Measurements from ENCODE around the gene SYT2. TPM values are rescaled to one million over a fixed set of nuclear protein-coding genes. Genes with fewer than 3 reads are reported as not detected.
A peak's percentile ranks its signal among the peaks of the same experiment; 100 is the strongest.

Gene SYT2
- total and polyA plus RNA-seq, 2 of the 13 experiments (the other 11 are each of a cell fraction or from before 2014, with no cell fraction given) = not detected

GRCh38 chr1:202692959-202693555 lies 17.2 kb downstream of the SYT2 start (continued):
- TF ChIP-seq, protein P1, sequence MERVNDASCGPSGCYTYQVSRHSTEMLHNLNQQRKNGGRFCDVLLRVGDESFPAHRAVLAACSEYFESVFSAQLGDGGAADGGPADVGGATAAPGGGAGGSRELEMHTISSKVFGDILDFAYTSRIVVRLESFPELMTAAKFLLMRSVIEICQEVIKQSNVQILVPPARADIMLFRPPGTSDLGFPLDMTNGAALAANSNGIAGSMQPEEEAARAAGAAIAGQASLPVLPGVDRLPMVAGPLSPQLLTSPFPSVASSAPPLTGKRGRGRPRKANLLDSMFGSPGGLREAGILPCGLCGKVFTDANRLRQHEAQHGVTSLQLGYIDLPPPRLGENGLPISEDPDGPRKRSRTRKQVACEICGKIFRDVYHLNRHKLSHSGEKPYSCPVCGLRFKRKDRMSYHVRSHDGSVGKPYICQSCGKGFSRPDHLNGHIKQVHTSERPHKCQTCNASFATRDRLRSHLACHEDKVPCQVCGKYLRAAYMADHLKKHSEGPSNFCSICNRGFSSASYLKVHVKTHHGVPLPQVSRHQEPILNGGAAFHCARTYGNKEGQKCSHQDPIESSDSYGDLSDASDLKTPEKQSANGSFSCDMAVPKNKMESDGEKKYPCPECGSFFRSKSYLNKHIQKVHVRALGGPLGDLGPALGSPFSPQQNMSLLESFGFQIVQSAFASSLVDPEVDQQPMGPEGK (CRISPR knock-in tag; IDR thresholded peaks at IDR 0.05) = peak; percentile 42; the same call in 1 of the 2 replicates
- no peak for TF ChIP-seq ZNF674 (CRISPR knock-in tag; IDR thresholded peaks at IDR 0.05; ENCODE audit: low read depth)
- no peak; the same call in 1 of the 2 replicates for TF ChIP-seq ZNF136 (CRISPR knock-in tag; IDR thresholded peaks at IDR 0.05; ENCODE audit: low read depth)
- no peak for TF ChIP-seq HIC2 (CRISPR knock-in tag; IDR thresholded peaks at IDR 0.05; ENCODE audit: low read depth)
- no peak for TF ChIP-seq TAF1 (CRISPR knock-in tag; IDR thresholded peaks at IDR 0.05)
- TF ChIP-seq MED1 (CRISPR knock-in tag; IDR thresholded peaks at IDR 0.05) = no peak
- no peak for TF ChIP-seq ZNF24 (IDR thresholded peaks at IDR 0.05)
- TF ChIP-seq USF2 (IDR thresholded peaks at IDR 0.05; ENCODE audit: low read depth, low read length) = no peak
- TF ChIP-seq USF2 (CRISPR knock-in tag; IDR thresholded peaks at IDR 0.05; ENCODE audit: borderline replicate concordance) = no peak
- peak; percentile 64 for TF ChIP-seq NCOA2 (CRISPR knock-in tag; IDR thresholded peaks at IDR 0.05)
- TF ChIP-seq MAZ (IDR thresholded peaks at IDR 0.05; ENCODE audit: borderline replicate concordance, low read depth, low read length) = no peak
- TF ChIP-seq MAZ (CRISPR knock-in tag; IDR thresholded peaks at IDR 0.05; ENCODE audit: low read depth) = 0 out of 2 replicates have a peak, but pooled peaks have one; percentile 37
- TF ChIP-seq, protein P2, sequence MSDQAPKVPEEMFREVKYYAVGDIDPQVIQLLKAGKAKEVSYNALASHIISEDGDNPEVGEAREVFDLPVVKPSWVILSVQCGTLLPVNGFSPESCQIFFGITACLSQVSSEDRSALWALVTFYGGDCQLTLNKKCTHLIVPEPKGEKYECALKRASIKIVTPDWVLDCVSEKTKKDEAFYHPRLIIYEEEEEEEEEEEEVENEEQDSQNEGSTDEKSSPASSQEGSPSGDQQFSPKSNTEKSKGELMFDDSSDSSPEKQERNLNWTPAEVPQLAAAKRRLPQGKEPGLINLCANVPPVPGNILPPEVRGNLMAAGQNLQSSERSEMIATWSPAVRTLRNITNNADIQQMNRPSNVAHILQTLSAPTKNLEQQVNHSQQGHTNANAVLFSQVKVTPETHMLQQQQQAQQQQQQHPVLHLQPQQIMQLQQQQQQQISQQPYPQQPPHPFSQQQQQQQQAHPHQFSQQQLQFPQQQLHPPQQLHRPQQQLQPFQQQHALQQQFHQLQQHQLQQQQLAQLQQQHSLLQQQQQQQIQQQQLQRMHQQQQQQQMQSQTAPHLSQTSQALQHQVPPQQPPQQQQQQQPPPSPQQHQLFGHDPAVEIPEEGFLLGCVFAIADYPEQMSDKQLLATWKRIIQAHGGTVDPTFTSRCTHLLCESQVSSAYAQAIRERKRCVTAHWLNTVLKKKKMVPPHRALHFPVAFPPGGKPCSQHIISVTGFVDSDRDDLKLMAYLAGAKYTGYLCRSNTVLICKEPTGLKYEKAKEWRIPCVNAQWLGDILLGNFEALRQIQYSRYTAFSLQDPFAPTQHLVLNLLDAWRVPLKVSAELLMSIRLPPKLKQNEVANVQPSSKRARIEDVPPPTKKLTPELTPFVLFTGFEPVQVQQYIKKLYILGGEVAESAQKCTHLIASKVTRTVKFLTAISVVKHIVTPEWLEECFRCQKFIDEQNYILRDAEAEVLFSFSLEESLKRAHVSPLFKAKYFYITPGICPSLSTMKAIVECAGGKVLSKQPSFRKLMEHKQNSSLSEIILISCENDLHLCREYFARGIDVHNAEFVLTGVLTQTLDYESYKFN (CRISPR knock-in tag; conservative IDR thresholded peaks at IDR 0.05) = no peak
- TF ChIP-seq FIP1L1 (IDR thresholded peaks at IDR 0.05; ENCODE audit: borderline replicate concordance, insufficient read depth, low read depth, low read length) = no peak
- TF ChIP-seq ZSCAN21 (CRISPR knock-in tag; IDR thresholded peaks at IDR 0.05; ENCODE audit: borderline replicate concordance) = 0 out of 2 replicates have a peak, but pooled peaks have one; percentile 61
- TF ChIP-seq ZNF839 (CRISPR knock-in tag; IDR thresholded peaks at IDR 0.05; ENCODE audit: borderline replicate concordance) = no peak
